DND-41 (cell line): ENCODE data around the gene FEM1A.

Experiments
- CTCF ChIP-seq: IDR thresholded peaks from 2 replicates; pipeline ENCODE4 v1.5.1; 2012; ENCODE audit warnings: borderline replicate concordance, low read length, moderate library complexity, mild to moderate bottlenecking; ENCODE audit not compliant: poor library complexity, severe bottlenecking; ENCODE audit errors: extremely low read depth
- EZH2 ChIP-seq: IDR thresholded peaks from 3 replicates; pipeline ENCODE4 v1.6.1; 2012; ENCODE audit warnings: borderline replicate concordance, low read depth, mild to moderate bottlenecking, moderate library complexity, low read length, inconsistent platforms; ENCODE audit not compliant: severe bottlenecking

GRCh38 chr19:4755459-4755858 lies 36.1 kb upstream of the FEM1A start:
- no peak for TF ChIP-seq CTCF
- no peak for TF ChIP-seq EZH2
